Epidermal melanocyte (primary cell): Measurements from ENCODE around the gene ZNF277.
"Not testable (repeated sequence)": the region's sequence is repeated elsewhere in the genome, so short reads cannot be mapped to it uniquely, and the experiment has no call there.

Source experiments
- DNase-seq: peaks from one replicate; pipeline ENCODE4 v3.0.0; 2011; ENCODE audit warnings: low spot score; ENCODE audit not compliant: insufficient read length

Gene ZNF277

DNA sequence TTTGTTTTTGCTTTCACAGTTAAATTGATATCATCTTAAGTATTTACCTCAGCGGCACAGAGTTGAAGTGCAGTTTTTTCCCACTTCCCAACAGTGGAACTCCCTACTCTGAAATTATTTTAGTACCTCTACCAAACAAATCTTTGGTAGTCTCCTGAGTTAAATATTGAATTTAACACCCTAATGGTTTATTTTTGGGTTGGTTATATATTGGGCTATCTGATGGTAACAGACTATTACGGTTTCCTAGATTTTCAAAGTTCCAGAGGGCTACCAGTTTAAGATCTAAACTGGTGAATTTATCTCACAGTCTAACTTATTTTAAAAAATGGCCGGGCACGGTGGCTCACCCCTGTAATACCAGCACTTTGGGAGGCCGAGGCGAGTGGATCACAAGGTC, 1.3 kb downstream of the ZNF277 start:
- DNase-seq = no peak

DNA sequence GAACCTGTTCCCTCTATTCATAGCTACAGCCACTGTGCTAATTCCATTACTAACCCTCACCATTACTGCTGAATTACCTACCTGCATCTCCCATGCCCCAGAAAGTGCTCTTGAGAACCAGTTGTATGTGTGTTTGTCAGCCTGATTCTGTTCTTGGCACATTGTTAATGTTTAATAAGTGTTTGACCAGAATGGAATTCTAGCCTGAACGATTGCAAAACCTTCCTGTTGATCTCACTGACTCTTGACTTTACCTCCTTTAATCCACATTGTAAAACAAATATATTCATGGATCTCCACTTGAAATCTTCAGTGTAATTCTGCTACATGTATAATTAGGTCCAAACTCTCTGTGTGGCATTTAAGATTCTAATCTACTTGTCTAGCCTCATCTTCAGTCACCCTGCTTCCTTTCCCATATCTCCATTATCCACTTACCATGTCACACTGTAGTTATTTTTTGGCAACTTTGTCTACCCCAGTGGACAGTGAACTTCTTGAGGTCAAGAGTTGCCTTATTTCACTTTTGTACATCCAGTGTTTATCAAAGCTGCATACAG, 4.9 kb downstream of the ZNF277 start:
- no peak for DNase-seq

DNA sequence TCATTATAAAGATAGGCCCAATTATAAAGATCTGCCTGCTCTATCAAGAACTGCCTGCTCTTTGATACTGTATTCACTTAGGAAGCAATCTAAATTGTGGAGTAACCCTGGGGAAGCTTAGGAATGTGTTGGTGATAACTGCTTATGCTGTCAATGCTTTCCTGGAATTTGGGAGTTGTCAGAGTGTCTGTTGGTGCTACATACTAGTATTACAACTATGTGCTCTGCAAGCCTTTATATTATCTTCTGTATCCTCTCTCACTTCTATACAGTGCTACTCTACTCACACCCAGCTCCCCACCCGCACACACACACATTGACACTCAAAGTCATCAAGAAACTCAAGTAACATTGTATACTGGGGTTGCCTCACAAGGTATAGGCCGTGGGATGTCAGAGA, 6.1 kb downstream of the ZNF277 start:
- no peak for DNase-seq

DNA sequence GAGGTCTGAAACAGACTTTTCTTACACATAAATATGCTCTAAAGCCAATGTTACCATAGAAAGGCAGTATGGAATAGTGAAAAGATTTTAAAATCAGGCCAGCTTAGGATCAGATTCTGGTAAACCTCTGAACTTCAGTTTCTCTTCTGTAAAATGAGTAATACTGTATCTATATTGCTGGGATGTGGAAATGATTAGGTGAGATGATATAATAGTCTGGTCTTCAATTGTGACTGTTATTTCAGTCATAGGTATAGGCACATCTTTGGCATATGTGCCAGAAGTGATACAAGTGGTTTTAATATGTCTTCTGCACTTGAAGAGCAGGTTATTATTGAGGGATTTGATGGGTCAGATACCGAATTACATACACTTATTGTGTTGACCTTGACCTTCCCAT, 7.2 kb downstream of the ZNF277 start:
- no peak for DNase-seq

DNA sequence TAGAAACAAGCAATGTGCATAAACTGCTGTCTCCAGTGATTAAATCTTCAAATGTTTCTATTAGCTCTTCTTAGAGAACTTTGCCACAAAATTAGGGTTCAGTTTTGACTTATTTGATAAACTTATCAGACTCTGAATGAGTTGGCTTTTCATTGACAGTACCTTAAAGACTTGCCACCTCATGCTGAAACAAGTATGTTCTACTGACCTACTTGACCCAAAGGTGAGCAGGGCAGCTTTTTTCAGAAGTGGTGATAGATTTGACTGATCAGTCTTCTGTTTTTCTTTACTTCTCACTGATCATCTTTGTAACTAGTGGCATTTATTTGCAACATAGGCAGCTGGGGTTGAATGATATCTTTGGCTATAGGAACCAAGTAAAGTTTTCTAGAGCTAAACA, 7.8 kb downstream of the ZNF277 start:
- DNase-seq = no peak

DNA sequence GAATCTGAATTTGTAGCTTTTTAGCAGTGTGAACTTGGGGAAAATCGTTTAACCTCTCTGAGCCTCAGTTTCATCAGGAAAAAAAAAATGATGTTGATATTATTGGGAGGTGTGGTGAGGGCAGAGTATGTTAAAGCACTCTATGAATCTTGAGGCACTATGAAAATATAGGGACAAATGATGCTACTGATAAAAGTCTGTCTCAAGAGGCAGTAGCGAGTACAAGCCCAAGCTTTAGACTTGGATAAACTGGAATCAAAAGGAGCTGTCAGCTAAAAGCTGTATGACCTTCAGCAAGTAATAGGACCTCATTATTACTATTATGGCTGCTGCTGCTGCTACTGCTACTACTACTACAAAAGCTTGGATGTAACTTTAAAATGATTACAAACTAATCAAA, 8.4 kb downstream of the ZNF277 start:
- no peak for DNase-seq

DNA sequence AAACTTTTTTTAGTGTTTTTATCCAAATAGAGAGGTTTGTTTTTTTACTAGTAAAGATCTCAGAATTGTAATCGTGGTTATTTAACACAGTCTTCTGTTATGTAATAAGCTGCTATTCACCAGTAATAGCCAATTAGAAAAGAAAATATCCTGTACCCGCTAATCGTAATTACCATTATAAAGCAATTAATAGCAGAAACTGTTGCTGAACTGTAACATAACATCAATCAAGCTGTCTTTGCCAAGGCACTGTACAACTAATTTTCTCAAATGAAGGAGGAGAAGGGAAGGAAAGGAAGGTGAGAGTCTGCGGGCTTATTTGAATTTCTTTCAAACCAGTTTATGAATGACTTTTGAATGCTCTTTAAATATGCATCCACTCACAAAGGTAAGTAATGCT, 9.3 kb downstream of the ZNF277 start:
- DNase-seq = no peak

DNA sequence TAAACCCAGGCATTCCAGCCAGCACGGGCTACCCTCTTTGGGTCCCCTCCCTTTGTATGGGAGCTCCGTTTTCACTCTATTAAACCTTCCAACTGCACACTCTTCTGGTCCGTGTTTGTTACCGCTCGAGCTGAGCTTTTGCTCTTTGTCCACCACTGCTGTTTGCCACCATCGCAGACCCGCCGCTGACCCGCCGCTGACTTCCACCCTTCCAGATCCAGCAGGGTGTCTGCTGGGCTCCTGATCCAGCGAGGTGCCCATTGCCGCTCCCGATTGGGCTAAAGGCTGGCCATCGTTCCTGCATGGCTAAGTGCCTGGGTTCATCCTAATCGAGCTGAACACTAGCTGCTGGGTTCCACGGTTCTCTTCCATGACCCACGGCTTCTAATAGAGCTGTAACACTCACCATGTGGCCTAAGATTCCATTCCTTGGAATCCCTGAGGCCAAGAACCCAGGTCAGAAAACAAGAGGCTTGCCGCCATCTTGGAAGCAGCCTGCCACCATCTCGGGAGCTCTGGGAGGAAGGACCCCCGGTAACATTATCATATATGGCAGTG, 14.5 kb downstream of the ZNF277 start:
- DNase-seq = no peak

DNA sequence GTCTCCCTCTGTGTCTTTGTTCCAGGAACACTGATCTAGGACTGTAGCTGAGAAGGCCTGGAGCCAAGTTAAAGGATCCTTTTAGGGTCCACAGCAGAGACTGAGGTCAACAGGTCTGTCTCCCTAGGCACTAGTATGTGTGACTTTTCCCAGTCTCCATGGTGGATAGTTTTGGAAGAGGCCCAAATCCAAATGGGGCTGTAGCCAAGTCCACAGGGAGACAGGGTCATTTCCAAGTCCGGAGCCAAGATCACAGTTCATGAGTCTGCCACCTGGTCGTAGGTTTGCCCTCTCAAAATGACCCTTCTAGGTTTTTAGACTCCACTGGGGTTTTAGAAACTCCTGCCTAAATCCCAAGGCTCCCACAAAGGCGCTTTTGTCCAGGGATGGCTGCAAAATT, 16.8 kb downstream of the ZNF277 start:
- no peak for DNase-seq

DNA sequence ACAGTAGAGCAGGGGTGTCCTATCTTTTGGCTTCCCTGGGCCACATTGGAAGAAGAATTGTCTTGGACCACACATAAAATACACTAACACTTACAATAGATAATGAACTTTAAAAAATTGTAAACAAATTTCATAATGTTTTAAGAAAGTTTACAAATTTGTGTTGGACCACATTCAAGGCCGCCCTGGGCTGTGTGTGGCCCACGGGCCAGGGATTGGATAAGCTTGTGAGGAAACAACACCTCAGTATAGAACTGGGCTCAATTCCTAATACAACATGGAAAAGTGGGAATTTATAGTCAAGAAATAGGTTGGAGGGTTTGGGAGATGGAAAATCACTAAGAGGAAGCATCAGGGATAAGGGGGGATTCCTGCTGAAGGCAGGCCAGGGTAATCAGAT, 17.7 kb downstream of the ZNF277 start:
- no peak for DNase-seq

DNA sequence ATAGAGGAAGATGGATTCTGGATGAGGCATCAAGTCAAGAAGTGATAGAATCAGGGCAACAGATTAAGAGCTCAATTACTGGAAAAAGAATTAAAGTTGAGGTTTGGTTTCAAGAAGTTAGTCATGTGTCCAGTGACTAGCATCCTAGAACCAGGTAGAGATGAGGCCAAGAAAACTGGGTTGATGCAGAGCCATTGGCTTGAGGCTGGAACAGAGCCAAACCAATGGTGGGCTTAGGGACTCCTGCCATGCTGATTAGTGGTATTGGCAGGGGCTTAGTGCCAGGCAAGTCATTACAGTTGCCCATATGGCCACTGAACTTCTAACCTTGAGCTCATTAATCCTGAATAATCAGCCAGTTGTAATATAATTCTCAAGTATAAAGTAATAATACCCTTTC, 18.5 kb downstream of the ZNF277 start:
- DNase-seq = no peak

DNA sequence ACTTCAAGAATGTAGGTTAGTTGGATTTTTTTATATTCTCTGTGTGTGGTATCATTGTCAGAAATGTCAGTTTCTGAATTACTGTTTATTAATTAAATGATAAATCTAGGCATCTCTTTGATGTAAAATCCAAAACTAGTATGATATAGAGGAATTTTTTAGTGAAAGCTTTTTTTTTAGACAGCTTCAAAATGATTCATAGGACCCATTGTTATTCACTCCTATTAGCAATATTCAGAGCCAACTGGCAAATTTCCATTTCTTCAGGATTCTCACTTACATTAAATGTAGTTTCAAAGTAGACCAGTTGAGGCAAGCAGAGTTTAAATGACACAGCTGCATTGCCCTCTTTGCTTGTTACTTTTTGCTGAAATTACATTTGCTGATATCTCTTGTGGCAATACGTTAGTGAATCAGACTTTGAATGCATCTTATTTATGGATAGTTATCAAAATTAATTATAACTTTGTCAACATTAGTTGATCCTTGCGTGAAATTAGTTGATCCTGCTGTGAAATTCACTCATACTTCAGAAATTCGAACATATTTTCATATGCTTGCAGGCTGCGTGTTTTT, 20.3 kb downstream of the ZNF277 start:
- no peak for DNase-seq

DNA sequence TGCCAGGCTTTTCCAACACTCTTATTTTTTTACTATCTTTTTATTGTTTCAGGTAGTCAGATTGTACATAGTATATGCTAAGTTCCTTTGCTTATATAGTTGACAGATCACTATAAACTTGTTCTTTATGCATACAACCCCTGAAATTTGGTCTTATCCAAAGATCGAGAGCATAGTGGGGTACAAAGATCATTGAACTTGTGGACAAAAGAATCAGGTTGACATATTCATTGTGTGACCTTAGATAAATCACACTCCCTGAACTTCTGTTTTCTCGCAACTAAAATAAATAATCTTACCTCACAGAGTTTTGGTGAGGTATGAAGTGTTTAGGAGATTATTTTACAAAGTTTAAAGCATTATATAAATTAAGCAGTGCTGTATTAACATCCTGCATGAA, 22.1 kb downstream of the ZNF277 start:
- DNase-seq = no peak

DNA sequence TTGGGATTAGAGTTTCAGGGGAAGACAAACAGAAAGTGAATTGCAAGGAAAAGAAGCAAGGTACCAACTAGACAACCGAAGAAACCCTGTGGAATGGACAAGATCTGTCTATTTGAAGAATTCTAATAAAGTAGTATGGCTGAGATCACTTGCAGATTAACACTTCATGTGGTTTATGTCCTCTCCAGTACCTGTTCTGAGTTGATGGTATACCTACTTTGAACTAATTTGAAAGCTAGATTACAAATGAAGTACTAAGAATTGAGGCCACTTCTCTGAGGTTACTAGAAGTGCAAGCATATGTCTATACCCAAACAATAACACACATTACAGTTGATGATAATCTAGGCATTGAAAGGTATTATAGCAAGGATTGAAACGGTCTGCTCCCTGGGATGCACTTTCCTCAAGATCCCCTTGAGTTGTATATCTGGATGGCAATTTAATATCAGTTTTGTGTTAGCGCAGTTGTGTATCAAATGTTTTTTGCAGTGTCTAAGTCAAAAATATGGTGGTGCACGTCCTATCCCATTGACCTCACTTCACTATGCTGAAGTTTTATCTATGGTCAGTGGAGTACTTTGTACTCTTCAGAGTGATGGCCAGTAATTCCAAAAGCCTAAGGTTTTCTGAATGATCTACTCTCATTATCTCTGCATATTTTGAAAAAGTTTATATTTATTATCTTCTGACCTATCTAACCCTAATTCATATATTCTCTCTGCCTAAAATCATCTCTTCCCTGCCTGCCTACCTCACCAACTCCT, 25.9 kb downstream of the ZNF277 start:
- no peak for DNase-seq

DNA sequence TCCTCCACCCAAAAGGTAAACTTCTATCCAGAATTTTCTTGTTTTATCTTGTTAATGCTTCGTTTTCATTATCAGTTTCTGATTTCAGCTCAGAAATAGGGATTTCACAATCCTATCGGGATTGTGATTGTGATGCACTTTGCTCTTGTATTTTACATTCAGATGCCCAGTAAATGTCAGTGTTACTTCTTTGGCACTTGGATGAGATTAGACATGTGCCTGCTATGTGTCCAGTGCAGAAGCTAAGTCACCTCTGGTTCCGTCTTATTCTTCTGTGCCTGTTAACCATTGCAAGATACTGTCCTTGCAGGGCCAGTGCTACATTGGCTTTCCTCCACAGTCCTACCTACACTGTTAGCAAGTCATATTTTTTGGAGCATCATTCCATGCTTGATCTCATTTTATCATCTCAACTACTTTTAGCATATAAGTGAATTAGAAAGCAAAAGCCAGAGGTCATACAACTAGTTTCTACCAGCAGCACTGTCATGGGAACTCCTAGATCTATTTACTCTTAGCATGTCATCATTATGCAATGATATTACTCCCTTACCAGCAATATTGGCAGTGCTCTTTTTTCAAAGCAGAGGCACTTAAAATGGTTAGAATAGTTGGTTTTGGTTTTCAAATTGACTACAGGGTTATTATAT, 26.7 kb downstream of the ZNF277 start:
- DNase-seq = no peak

DNA sequence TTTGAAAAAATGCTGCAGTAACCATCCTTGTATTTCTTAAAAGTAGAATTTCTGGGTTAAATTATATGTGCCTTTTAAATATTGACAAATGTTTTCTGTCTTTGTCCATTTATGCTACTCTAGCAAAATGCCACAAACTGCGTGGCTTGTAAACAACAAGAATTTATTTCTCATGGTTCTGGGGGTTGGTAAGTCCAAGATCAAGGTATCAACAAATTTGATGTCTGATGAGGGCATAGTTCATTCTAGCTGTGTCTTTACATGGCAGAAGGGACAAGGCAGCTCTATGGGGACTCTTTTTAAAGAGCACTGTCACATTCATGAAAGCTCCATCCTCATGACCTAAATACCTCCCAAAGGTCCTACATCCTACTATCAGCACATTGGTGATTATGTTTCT, 27.7 kb downstream of the ZNF277 start:
- no peak for DNase-seq

DNA sequence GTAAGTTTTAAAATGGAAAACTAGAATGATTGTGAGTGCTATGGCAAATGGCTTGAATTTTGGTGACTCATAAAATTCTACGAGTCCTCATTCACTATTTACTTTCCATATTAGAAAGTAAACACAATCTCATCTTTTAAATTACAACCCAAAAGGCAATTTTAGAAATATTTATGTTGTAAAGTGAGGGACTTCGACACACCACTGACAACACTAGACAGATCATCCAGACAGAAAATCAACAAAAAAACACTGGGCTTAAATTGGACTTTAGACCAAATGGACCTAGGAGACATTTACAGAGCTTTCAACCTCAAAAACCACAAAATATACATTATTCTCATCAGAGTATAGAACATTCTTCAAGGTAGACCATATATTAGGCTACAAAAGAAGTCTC, 30.1 kb downstream of the ZNF277 start:
- DNase-seq = no peak

DNA sequence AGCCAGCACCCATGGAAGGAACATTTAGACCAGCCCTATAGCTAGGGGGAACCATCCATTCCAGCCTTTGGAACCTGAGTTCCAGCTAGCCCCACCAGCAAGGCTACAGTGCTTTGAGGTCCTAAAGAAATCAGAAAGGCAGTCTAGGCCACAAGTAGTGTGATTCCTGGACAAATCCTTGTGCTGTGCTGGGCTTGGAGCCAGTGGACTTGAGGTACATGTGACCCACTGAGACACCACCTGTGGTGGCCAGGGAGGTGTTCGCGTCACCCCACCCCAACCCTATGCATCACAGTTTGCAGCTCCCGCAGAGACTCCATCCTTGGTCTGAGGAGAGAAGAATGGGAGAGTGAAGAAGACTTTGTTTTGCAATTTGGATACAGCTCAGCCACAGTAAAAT, 31.8 kb downstream of the ZNF277 start:
- no peak for DNase-seq

DNA sequence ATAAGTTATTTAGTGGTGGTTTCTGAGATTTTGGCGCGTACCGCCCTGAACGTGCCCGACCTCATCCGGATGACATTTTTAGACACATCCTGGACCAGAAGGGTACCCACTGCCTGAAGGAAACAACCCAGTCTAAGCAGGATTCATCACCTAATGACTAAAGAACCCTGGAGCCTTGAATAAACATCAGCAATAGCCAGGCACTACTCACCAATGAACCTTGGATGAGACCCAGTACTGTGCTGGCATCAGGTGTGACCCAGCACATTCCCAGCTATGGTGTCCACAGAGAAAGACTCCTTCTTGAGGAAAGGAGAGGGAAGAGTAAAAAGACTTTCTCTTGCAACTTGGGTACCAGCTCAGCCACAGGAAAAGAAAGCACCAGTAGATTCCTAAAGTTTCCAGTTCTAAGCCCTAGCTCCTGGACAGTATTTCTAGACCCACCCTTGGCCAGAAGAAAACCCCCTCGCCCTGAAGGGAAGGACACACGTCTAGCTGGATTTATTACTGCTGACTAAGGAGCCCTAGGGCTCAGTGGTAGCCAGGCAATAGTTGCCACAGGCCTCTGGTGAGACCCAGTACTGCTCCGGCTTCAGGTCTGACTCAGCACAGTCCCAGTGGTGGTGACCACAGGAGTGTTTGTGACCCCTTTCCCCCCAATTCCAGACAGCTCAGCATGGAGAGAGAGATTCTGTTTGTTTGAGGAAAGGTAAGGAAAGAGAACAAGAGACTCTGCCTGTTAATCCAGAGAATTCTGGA, 32.5 kb downstream of the ZNF277 start:
- DNase-seq = no peak

DNA sequence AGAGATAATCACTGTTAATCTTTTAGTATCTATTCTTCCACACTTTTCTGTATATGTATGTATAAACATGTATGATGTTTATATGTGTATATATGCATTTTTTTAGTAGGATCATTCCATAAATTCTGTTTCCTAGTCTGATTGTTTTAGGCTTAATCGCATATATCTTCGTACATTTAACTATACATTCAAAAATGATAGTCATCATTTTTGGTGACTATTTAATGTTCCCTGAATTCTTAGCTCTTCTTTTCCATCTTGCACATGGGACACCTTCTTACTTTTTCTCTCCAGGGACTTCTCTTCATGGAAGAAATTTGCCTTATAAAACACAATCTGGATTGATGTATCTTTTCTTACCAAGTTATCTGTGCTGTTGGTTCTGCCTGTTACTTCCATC, 42.1 kb downstream of the ZNF277 start:
- no peak for DNase-seq

DNA sequence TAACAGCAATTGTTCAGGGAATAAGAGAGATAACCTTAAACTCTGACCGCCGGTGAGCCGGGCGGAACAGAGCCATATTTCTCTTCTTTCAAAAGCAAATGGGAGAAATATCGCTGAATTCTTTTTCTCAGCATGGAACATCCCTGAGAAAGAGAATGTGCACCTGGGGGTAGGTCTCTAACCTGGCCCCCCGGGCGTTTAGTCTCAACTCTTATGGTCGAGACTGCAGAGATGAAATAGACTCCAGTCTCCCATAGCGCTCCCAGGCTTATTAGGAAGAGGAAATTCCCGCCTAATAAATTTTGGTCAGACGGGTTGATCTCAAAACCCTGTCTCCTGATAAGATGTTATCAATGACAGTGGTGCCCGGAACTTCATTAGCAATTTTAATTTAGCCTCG, 43.5 kb downstream of the ZNF277 start:
- DNase-seq = not testable (repeated sequence)

DNA sequence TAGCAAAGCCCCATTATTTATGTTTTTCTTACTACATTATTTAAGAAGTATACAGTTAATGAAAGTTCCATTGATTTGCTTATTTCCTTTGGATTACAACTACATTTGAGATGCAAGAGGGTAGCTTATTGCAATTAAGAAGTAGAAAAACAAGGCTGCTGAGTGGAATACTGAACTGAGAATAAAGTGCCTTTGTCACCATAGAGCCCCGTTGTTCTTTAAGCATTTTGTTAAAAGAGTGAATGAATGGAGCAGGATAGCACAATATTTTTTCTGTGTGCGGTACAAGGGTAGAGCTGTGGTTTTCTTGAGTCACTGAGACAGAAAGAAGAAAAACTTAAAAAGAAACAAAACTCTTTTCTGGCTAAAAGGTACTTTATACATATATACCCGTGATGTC, 45.6 kb downstream of the ZNF277 start:
- DNase-seq = no peak
